Bronchial epithelial cell (primary cell): ENCODE measurements around the gene CPS1. TPM values are rescaled to one million over a fixed set of nuclear protein-coding genes. Genes with fewer than 3 reads are reported as not detected.

ENCODE experiments used
- DNase-seq: peaks from one replicate; pipeline ENCODE4 v3.0.0-alpha.2; 2010; ENCODE audit warnings: low read depth
- FAIRE-seq: peaks from 2 replicates; lab custom pipeline; 2011; peaks lifted over from hg19 to GRCh38; lab: Jason Lieb, UNC
- H3K27me3 ChIP-seq: 2 replicates; pipeline ENCODE4 v1.5.1; 2011; ENCODE audit warnings: low read length; ENCODE audit not compliant: control insufficient read depth, insufficient read depth
- H3K36me3 ChIP-seq: 2 replicates; pipeline ENCODE4 v1.5.1; 2011; ENCODE audit warnings: low read length; ENCODE audit not compliant: control insufficient read depth, insufficient read depth
- H3K4me3 ChIP-seq: 2 replicates; pipeline ENCODE4 v1.5.1; 2011; ENCODE audit warnings: mild to moderate bottlenecking, low read depth, low read length, control low read depth
- total RNA-seq: library from RNA; depleted of rRNA; stranded (reverse); fragments of >200 nt; gene quantifications from 2 replicates; pipeline ENCODE4 v1.2.1, GENCODE V29; 2014
- TF ChIP-seq, protein P1 (sequence below): IDR thresholded peaks from 2 replicates; pipeline ENCODE4 v1.5.1; 2011; ENCODE audit warnings: mild to moderate bottlenecking, moderate library complexity, low read length, control low read depth, inconsistent platforms; ENCODE audit not compliant: insufficient read depth, severe bottlenecking

CPS1 gene
- total RNA-seq, 1 donor from 2014 or later = 12.6 TPM

GRCh38 chr2:210540471-210540870 is 15.9 kb upstream of the CPS1 start:
- DNase-seq = peak; percentile 9
- TF ChIP-seq, protein P1, sequence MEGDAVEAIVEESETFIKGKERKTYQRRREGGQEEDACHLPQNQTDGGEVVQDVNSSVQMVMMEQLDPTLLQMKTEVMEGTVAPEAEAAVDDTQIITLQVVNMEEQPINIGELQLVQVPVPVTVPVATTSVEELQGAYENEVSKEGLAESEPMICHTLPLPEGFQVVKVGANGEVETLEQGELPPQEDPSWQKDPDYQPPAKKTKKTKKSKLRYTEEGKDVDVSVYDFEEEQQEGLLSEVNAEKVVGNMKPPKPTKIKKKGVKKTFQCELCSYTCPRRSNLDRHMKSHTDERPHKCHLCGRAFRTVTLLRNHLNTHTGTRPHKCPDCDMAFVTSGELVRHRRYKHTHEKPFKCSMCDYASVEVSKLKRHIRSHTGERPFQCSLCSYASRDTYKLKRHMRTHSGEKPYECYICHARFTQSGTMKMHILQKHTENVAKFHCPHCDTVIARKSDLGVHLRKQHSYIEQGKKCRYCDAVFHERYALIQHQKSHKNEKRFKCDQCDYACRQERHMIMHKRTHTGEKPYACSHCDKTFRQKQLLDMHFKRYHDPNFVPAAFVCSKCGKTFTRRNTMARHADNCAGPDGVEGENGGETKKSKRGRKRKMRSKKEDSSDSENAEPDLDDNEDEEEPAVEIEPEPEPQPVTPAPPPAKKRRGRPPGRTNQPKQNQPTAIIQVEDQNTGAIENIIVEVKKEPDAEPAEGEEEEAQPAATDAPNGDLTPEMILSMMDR = no peak
- FAIRE-seq = no peak

DNA sequence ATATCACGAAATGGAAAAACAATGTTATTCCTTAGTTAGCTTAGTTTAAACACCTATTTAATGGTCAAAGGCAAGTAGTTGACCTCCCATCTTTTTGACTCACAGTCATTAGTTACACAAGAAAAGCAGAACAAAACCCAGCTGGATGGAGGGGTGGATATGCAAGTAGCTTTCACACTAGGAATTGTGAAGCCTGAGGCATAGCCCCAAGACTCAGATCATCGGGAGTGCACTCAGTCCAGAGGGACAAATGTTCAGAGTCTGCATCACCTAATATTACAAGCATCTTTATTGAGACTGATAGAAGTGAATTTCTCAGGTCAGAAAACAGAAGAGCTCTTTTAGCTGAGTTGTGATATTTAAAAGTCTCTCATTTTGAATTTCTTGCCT is 15.5 kb upstream of the CPS1 start:
- TF ChIP-seq, protein P1 = no peak
- H3K4me3 ChIP-seq = no peak overlapping the region
- no peak for DNase-seq
- no peaks in the 10 kb centered on the region for H3K27me3 ChIP-seq
- FAIRE-seq = no peak
- H3K36me3 ChIP-seq = no peaks in the 10 kb centered on the region

More at GRCh38 chr2:210540471-210540870, 15.9 kb upstream of the CPS1 start:
- H3K4me3 ChIP-seq = no peak overlapping the region
- H3K27me3 ChIP-seq = no peaks in the 10 kb centered on the region
- H3K36me3 ChIP-seq = no peaks in the 10 kb centered on the region

- no peak for FAIRE-seq
- no peaks in the 10 kb centered on the region for H3K36me3 ChIP-seq
- DNase-seq = no peak
- no peaks in the 10 kb centered on the region for H3K27me3 ChIP-seq
- no peak overlapping the region for H3K4me3 ChIP-seq
- TF ChIP-seq, protein P1 = no peak
Measured at GRCh38 chr2:210541290-210541902, 15.0 kb upstream of the CPS1 start.

DNA sequence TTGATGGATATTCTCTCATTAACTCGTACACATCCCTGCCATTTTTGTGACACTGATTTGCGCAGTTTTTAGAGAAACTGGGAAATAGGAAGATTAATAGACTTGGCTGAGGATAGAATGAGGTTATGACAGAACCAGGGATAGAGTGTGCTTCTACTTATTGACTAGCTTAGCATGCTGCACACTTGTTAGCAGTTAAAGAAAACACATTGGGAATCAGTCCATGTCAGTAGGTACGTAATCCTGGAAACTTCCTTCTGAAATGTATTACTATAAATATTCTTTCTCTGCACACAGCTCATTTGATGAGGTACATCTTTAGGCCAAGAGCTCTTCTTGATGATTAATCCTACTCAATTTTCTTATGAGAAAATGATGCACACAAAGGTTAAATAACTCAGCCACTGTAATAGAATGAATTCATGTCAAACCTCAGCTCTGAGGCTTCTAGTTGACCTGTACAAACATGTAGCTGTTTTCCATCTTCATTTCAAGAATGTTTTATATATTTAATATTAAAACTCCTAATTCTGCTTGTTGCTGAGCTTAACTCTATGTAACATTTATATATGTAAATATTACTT is 12.3 kb upstream of the CPS1 start:
- Histone ChIP-seq H3K36me3 (no peaks in the 10 kb centered on the region), H3K27me3 (no peaks in the 10 kb centered on the region), H3K4me3 (no peak overlapping the region)
- TF ChIP-seq, protein P1 = no peak
- DNase-seq = peak; percentile 29
- FAIRE-seq = no peak

DNA sequence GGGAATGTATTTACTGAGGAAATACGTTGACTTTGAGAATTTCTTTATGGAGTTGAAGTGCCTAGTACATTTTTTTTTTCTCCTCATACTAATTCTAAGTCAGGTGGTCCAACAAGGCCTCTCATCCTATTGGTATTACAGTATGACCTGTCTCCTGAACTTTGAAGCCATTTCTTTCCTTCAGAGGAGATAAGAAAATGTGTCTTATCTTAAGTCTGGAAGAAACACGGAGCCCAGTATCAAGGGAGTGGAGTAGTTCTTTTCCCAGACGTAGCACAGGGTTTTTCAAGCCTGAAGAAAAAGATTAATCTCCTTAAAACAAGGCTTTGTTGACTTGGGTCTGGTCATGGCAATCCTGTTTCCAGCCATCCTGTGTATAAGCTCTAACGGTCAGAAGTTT is 11.6 kb upstream of the CPS1 start:
- TF ChIP-seq, protein P1 = no peak
- Histone ChIP-seq H3K4me3 (no peak overlapping the region), H3K27me3 (no peaks in the 10 kb centered on the region), H3K36me3 (no peaks in the 10 kb centered on the region)
- DNase-seq (no peak), FAIRE-seq (no peak)
